Cardiac septum (tissue), 1 donor: ENCODE data around the gene MTG1. TPM values are rescaled to one million over a fixed set of nuclear protein-coding genes. Genes with fewer than 3 reads are reported as not detected.

ENCODE experiments used
- DNase-seq: peaks from one replicate; pipeline ENCODE4 v3.0.0-alpha.2; 2020; ENCODE audit warnings: low spot score
- intact Hi-C: fragments of 100-400 bp; cut with DNase I; formaldehyde crosslinking; loops from one replicate; pipeline ENCODE4 v1.14.0; 2022
- long read RNA-seq: library from polyadenylated mRNA; unstranded; transcript quantifications from one replicate; pipeline ENCODE4 v2.0.0, GENCODE V29; 2021
- total RNA-seq: library from RNA; stranded (reverse); fragmentation: NEBNext Ultra II Directional; extraction: Animal tissue kit (Norgen Biotek cat#: 25700); gene quantifications from one replicate; pipeline ENCODE4 v1.2.1, GENCODE V29; 2021
- donor health status: DM: no; HTN: no; CAD: no.

The MTG1 gene, protein sequence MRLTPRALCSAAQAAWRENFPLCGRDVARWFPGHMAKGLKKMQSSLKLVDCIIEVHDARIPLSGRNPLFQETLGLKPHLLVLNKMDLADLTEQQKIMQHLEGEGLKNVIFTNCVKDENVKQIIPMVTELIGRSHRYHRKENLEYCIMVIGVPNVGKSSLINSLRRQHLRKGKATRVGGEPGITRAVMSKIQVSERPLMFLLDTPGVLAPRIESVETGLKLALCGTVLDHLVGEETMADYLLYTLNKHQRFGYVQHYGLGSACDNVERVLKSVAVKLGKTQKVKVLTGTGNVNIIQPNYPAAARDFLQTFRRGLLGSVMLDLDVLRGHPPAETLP
- total RNA-seq = 21.6 TPM
- long read RNA-seq, transcript MTG1-208 (6 exons, 693 nt) = minor isoform, 5 of 46 reads
- long read RNA-seq, transcript MTG1-201 (11 exons, 1,560 nt) = major isoform, 27 of 46 reads
- long read RNA-seq, partial matches to known transcripts = 3 of 46 reads
- long read RNA-seq, other reads (novel, unspliced or antisense) = 9 of 46 reads

DNA sequence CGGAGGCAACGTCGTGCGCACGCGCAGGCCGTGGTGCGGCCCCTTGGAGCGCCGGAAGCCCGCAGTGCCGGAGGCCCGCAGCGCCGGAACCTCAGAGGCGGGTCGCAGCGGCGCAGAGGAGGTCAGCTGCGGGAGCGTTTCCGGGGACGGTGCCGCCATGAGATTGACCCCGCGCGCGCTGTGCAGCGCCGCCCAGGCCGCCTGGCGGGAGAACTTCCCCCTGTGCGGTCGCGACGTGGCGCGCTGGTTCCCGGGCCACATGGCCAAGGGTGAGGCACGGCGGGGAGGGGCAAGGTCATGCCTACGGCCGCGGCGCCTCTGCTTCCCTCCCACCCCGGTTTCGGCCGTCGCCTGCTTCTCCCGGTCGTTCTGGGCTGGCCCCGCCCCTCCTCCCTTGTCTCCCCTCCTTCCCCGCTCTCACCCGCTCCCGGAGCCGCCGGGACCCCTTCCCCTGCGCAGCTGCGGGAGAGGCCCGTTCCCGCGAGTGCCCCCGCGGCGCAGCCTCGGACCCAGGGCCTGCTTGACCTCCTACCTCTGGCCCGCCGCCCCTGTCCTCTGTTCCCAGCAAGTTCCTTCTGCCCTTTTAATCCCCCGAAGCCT lies at the start of gene MTG1:
TSS of gene MTG1 (plus strand) at position 94 of the 600 bp plus-strand sequence. CDS start at position 158, 64 bp downstream.
- intact Hi-C loops = no loop called here
- peak; percentile 96 for DNase-seq

GRCh38 chr10:133344236-133344635 lies 49.7 kb upstream of the MTG1 start:
- DNase-seq = no peak
- intact Hi-C loops = no loop called here

GRCh38 chr10:133346413-133346812 lies 47.5 kb upstream of the MTG1 start:
- no peak for DNase-seq
- intact Hi-C loops = no loop called here

GRCh38 chr10:133347710-133348517 lies 46.0 kb upstream of the MTG1 start:
- no peak for DNase-seq
- intact Hi-C loops = no loop called here

DNA sequence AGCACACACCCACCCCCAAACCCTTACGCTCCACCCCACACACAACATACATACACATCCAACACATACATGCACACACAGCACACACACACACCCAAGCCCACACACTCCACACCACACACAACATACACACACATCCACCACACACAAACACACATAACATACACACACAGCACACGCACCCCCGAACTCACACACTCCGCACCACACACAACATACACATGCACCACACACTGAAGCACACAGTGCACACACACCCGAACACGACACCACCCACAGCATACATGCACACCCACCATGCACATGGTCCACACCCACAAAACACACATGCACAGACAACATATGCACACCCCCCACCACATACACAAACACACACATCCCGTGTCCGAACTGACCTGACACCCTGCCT lies 44.8 kb upstream of the MTG1 start:
- DNase-seq = no peak
- intact Hi-C loops = no loop called here

GRCh38 chr10:133349577-133350011 lies 44.4 kb upstream of the MTG1 start:
- no peak for DNase-seq
- intact Hi-C loops = no loop called here

DNA sequence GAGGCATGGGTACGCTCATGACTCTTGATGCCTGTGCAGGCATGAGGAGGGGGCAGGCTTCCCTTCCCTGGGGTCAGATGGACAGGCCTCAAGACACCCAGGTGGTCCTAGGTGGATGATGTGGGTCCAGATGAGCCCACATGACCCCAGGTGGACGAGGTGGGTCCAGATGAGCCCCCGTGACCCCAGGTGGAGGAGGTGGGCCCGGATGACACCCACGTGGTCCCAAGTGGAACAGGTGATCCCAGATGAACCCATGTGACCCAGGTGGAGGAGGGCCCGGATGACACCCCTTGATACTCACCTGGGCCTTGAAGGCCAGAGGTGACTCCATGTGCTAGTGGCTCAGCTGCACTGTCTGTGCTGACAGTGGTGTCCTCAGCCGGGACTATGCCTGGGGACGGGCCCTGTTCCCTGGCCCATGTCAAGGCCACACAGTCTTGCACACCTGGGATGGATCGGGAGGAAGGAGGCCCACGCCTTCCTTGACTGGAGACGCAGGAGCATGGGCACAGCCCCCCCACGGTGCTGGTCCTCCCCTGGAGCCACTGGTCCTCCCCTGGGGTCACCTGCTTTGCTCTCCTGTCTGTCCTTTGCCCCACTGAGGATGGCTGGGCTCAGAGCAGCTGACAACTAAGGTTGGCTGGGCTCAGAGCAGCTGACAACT lies 43.5 kb upstream of the MTG1 start:
- intact Hi-C loops = no loop called here
- no peak for DNase-seq

DNA sequence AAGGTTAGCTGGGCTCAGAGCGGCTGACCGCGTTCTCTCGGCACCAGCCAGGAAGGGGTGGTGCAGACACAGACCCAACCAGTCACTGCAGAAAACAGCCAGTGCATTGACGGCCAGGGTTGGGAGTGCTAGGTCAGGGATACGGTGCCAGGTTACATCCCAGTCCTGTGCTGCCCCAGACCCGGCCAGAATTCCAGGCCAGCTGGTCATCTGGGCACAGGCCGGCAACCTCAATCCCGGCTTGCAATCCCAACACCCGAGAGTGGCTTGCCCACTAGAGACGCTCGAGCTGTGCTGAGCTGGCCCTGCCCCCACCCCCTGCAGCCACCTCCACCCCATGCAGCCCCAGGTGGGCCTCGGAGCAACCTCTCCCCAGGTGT lies 43.0 kb upstream of the MTG1 start:
- intact Hi-C loops = no loop called here
- no peak for DNase-seq

- intact Hi-C loops = no loop called here
- no peak for DNase-seq
Observed at GRCh38 chr10:133351408-133352318, 42.3 kb upstream of the MTG1 start.

- intact Hi-C loops = no loop called here
- DNase-seq = no peak
Observed at GRCh38 chr10:133353202-133353959, 40.6 kb upstream of the MTG1 start.

GRCh38 chr10:133353988-133354605 lies 39.9 kb upstream of the MTG1 start:
- DNase-seq = no peak
- intact Hi-C loops = no loop called here

DNA sequence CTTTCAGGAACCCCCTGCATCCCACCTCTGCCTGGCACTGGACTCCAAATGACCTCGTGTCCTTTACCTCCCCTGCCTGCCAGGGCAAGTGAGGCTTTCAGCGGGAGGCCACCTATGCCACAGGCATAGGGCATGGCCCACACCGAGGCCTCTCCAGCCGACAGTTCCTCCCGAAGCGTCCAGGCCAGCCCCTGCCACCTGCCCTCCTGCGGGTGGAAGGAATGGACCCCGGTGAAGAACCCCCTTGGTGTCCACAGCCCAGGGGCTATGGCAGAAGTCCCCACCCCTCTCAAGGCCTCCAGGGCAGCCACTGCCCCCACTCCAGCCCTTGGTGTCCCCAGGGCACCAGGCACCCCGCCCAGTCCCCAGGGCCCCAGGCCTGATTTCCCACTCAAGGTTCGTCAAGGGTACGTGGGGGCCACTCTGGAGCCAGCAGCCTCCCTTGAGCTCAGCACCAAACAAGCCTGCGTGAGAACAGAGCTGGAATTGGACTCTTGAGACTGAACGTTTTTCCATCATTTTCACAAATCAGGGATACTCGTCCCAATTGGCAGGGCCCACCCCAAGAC lies 39.2 kb upstream of the MTG1 start:
- DNase-seq = no peak
- intact Hi-C loops = no loop called here

- intact Hi-C loops = no loop called here
- no peak for DNase-seq
Observed at GRCh38 chr10:133355266-133355665, 38.7 kb upstream of the MTG1 start.

DNA sequence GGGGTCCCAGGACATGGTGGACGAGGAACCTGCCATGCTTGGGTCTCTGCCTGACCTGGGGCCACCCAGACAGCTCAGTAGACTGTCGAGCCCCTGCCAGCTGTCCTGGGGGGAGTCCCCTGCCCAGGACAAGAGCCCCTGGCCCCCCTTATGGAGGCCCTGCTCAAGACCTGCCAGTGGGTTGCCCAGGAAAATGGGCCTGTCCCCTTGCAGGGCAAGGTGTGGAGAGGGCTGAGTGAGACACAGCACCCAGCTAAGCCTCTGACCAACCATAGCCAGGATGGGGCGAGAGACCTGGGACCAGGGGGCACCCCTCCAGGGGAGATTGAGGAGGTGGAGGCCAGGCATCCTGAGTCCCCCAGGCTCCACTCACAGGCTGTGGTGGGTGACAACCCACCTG lies 38.0 kb upstream of the MTG1 start:
- DNase-seq = no peak
- intact Hi-C loops = no loop called here

- DNase-seq = no peak
- intact Hi-C loops = no loop called here
Observed at GRCh38 chr10:133356549-133357284, 37.2 kb upstream of the MTG1 start.

DNA sequence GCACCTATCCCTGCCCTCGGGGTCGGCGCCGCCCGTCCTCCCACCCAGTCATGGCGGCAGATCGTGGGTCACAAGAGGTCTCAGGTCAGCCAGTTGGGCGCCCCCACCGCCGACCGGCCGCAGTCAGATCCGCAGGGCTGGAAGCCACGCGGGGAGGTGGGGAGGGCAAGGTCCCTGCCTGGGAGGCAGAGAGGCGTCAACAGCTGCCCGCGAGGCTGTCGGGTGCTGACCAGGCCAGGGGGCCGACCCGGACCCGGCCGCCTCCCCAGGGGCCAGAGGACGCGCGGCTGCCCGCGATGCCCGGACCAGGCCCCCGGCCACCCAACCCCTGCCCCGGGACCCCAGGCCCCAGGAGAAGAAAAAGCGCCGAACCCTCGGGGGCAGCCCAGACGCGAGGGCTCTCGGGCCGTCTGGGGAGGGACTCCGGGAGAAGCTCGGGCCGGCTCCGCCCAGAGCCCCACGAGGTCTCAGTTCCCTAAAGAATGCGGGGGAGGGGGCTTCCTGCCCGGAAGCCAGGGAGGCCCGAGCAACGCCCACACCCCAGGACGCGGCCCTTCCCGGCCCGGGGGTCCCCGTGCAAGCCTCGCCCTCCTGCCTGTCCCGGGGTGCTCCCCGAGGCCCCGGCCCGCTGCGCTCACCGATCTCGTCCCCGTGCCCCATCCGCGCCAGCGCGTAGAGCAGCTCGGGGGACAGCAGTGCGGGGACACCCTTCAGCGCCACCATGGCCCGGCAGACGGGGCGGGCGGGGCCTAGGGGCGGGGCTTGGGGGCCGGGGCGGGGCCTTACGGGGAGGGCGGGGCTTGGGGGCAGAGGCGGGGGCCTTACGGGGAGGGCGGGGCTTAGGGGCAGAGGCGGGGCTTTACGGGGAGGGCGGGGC lies 36.4 kb upstream of the MTG1 start, which contains the start of gene FUOM:
TSS of gene FUOM (minus strand) at position 735 of the 877 bp plus-strand sequence. CDS start at position 723, 12 bp downstream.
- DNase-seq = no peak

More for the DNA sequence above, 36.4 kb upstream of the MTG1 start, which contains the start of gene FUOM:
- intact Hi-C loops = no loop called here
